Activated T-cell treated with anti-CD3 and anti-CD28 coated beads, Interleukin-2, amount 50 U/mL, for 1 hour (primary cell): ENCODE data around the gene TMEM209.
"Not testable (repeated sequence)": the region's sequence is repeated elsewhere in the genome, so short reads cannot be mapped to it uniquely, and the experiment has no call there.

Source experiments
- DNase-seq: peaks from one replicate; pipeline ENCODE4 v3.0.0-alpha.2; 2020

The TMEM209 gene

GRCh38 chr7:130216750-130217149 is 11.5 kb upstream of the TMEM209 start:
- no peak for DNase-seq

- no peak for DNase-seq
Observed at GRCh38 chr7:130216025-130216424, 10.8 kb upstream of the TMEM209 start.

DNA sequence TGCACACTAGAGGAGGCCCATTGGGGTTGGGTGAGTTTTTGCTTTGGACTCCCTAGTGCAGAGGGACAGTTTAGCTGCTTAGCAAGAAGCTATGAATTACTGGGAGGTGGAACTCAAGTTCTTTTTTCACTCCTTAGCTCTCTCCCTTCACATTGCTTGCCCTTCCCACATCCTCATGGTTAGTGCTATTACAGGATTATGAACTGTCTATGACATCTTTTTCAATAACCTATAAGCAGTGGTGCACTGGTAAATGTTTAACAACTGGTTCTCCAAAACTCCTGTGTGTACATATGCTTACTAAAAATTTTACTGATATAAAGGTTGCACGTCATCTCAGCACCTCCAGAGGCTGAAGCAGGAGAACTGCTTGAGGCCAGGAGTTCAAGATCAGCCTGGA is 8.6 kb upstream of the TMEM209 start:
- no peak for DNase-seq

DNA sequence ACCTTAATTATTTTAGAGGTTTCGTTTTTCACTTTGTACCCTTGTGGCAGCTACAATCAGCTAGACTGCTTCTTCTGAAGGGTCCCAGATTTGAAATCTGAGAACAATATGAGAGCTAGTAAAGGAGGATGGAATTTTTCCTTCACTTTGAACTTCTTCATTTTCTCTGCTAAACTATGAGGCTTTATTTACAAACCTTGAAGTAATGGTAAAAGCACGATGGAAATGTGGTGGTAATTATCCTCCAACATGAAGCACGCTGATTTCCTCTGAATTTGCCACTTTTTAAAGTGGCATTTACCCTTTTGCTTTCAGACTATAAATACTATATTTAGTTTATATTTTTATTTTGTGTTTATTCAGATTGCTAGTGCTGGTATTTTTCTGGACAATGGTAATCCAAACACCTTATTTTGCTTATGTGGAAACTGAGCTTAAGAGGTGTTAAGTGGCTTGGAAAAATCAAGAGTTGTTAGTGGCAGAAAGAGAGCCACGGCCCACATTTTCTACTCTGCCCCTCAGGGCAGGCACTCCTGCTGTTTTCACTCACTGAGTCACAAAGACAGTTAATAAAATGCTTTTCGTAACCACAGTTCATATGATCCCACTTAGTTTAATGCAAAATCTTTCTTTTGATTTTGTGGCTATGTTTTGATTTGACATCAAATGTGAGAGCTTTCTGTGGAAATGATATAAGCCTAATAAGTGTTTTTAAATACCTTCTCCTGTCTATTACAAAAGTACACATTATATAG is 5.2 kb upstream of the TMEM209 start:
- no peak for DNase-seq

- DNase-seq: no peak
Observed at GRCh38 chr7:130208516-130208915, 3.3 kb upstream of the TMEM209 start.

DNA sequence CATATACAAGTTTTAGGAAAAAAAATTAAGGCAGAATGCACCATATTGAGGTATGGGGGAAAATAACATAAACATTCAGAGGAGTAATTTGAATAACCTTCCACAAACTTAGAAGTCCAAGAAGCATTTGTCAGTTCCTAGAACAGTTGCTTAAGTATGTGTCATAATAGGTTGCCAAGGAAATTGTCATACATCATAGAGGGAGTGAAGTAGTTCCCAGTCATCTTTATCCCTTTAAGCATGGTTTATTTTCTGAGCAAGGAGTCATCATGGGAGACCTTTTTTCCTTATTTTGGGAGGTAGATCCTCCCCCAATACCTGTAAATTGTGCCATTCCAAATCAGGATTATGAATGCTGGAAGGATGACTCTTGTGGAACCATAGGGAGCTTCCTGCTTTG is 2.4 kb upstream of the TMEM209 start, which contains the start of gene SSMEM1:
TSS of gene SSMEM1 (plus strand) at position 219 of the 400 bp plus-strand sequence. CDS start at position 270, 51 bp downstream.
- no peak for DNase-seq

- no peak for DNase-seq
Observed at GRCh38 chr7:130207033-130207432, 1.8 kb upstream of the TMEM209 start.

DNA sequence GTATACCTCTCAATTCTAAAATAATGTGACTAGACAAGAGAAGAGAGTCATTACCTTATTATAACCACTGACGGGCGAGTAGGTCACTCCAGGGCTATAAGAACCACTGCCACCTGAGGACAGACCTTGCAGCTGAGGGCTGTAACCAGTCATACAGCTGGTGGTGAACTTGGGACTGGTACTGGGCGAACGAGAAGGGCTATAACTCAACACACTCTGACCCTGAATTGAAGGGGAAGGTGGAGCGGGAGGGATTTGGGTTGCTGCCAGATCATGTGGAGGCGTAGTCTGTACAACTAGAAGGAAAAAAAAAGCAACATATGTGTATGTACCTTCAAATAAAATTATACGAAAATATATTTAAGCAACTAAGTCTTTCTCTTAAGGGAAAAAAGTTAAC is 3.4 kb downstream of the TMEM209 start:
- DNase-seq: no peak

DNA sequence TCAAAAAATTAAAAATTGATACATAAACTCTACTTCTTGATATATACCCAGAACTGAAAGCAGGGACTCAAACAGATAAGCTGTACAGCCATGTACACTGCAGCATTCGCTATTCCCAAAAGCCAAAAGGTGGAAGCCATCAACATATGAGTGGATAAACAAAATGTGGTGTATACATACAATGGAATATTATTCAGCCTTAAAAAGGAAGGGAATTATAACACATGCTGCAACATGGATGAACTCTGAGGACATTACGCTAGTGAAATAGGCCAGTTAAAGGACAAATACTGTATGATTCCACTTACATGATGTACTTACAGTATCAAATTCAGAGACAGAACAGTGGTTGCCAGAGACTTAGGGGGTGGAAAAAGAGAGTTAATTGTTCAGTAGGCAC is 8.1 kb downstream of the TMEM209 start:
- no peak for DNase-seq

DNA sequence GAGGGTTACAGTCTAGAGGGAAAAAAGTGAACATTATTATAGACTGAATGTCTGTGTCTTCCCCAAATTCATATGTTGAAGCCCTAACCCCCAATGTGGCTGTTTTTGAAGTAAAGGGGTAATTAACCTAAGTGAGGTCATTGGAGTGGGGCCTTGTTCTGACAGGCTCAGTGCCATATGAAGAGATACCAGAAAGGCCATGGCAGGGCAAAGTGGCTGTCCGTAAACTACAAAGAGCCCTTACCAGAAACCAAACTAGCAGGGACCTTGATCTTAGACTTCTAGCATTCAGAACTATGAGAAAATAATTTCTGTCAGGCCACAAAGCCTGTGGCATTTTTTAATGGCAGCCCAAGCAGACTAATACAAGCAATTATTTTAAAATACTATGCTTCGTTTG is 8.7 kb downstream of the TMEM209 start:
- DNase-seq: no peak

GRCh38 chr7:130195396-130195795 is 9.8 kb downstream of the TMEM209 start:
- DNase-seq: no peak

GRCh38 chr7:130191791-130192190 is 13.4 kb downstream of the TMEM209 start:
- no peak for DNase-seq

DNA sequence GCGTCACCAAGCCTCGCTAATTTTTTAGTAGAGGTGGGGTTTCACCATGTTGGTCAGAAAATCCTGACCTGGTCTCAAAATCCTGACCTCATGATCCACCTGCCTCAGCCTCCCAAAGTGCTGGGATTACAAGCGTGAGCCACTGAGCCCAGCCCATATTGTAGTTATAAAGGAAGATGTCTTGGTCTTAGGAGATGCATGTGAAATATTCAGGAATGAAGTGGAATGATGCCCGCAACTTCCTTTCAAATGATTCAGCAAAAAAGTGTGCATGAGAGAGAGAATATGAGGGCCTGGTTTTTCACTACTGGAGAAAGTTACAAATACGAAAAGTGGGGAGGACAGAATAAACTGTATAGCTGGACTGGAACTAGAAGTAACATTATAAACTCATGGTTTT is 15.9 kb downstream of the TMEM209 start:
- no peak for DNase-seq

GRCh38 chr7:130187360-130187759 is 17.8 kb downstream of the TMEM209 start:
- no peak for DNase-seq

- not testable (repeated sequence) for DNase-seq
Observed at GRCh38 chr7:130184349-130184748, 20.9 kb downstream of the TMEM209 start.

DNA sequence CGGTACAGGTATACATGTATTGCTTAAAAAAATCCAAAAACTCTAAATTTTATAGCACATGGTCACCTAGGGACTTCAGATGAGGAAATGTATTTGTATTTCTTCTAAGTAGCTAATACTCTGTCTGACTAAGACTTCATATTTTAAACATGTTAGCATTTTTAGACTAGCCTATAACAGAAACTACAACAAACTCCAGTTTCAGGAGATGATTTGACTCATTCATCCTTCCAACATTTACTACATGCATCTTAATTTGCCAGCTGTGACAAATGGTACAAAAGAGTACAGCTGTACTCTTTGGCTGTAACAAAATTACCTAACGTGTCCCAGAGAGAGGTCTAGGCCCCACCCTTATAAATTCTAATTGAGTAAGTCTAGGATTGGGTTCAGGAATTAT is 22.2 kb downstream of the TMEM209 start:
- no peak for DNase-seq

GRCh38 chr7:130181263-130181605 is 24.0 kb downstream of the TMEM209 start:
- DNase-seq: no peak

DNA sequence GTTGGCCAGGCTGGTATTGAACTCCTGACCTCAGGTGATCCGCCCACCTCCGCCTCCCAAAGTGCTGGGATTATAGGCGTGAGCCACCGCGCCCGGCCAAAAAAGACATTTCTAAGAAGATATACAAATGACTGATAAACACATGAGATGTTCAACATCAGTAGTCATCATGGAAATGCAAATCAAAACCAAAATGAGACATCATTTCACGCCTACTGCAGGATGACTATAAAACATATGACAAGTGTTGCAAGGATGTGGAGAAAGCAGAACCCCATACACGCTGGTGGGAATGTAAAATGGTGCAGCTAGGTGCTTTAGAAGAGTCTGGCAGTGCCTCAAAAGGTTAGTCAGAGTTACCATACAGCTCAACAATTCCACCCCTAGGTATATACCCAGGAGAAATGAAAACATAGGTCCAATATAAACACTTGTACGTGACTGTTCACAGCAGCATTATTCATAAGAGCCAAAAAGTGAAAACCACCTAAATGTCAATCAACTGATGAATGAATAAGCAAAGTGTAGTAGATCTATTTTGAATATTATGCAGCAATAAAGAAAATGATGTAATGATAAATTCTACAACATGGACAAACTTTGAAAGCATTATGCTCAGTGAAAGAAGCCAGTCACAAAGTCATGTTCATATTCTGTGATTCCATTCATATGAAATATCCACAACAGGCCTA is 24.5 kb downstream of the TMEM209 start:
- DNase-seq: no peak

- no peak for DNase-seq
Observed at GRCh38 chr7:130179631-130180030, 25.6 kb downstream of the TMEM209 start.

GRCh38 chr7:130178251-130178650 is 27.0 kb downstream of the TMEM209 start:
- DNase-seq: no peak

DNA sequence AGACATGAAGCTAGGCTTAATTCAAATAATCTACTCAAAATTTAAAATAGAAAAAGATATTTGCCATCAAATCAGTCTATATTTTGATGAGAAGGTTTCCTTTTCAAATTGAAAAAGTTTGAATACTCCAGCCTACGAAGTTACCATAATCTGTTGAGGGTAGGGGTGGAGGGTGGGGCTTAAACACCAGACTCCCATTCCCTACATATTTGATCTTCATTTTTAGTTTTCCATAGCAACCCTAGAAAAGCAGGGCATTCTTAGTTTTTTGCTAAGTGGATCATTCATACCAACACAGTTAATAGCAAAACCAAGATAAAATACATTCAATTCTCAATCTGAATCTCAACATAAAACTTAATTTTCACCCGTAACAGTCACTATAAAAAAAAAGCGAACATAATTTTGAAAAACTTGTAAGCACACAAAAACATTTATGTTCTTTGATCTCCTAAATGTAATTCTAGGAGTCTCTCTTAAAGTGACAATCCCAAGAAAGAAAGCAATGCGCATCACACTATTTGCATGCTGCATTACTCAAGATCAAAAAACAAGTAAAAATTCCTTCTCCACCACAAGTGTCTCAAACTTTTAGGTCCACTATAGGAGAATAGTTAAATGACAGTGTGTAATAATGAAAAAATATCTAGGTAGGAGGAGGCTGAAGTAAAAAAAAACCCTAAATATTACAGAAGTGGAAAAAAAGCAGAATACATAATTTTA is 30.8 kb downstream of the TMEM209 start:
- DNase-seq: no peak

DNA sequence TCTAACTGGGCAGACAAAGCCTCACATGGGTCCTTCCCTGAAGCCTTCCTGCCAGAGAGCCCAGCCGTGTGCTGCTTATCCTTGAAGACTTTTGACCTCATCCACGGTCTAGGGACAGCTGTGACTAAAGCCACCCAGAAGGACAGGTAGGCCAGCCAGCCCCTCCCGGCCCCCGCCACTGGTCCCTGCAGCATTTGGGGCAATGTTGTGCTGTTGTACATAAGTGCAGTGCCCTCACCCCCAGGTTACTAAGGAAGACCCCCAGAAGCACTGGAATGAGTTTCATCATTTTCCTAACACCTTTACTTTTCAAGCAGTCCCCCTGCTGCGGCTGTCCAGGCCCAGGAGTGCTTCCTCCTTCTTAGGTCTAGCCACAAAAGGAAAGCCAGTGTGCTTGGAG is 43.0 kb downstream of the TMEM209 start:
- no peak for DNase-seq

DNA sequence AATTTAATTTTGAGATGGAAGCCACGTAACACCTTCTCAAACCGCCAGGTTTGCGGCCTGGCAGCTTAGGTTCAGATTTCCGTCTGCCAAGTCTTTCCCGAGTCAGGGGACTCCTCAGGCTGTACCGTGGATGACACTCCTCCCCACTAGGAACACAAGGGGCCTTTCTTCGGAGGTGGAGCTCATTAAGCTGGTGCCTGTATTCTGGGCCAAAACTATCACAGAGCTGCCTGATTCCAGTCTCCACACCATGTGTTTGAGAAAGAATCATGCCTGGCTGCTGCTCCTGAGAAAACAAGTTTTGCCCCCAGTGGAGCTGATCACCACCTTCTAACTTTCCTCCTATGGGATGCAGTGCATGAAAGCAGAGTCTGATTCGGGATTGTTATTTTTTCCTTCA is 44.8 kb downstream of the TMEM209 start:
- DNase-seq: no peak

- no peak for DNase-seq
Observed at GRCh38 chr7:130160023-130160422, 45.2 kb downstream of the TMEM209 start.
